ENCODE measurements around the gene STRIP1. TPM values are rescaled to one million over a fixed set of nuclear protein-coding genes. Genes with fewer than 3 reads are reported as not detected.

STRIP1 gene
- total and polyA plus RNA-seq, 10 donors: 11.8 to 98.7 (median 59.3) TPM

GRCh38 chr1:109988349-109988914 is 46.0 kb upstream of the STRIP1 start:
- intact Hi-C loops (cut with DNase I; ENCODE audit: low total_unique reads): loop anchor here (10.0 kb wide), 2 partner anchors 344 to 444 kb away; partner anchors contain the start of gene GNAI3
- peaks cover 25 to 91% (median 65%) of the 10 kb centered on the region in 6 donors for H3K4me1 ChIP-seq
- H3K27ac ChIP-seq: no peak overlapping the region
- DNase-seq: no peak
- WGBS, 5 donors: 87 to 96% (median 94%) methylated on average over 3 of the region's 3 CpGs
- H3K9me3 ChIP-seq: no peaks in the 10 kb centered on the region
- H3K36me3 ChIP-seq: peaks cover 0 to 22% (median 0%) of the 10 kb centered on the region in 6 donors
- TF ChIP-seq POLR2A (IDR thresholded peaks at IDR 0.05): no peak
- no peak for TF ChIP-seq POLR2AphosphoS5 (IDR thresholded peaks at IDR 0.05)
- H3K4me3 ChIP-seq: no peak overlapping the region
- no peaks in the 10 kb centered on the region for H3K27me3 ChIP-seq (replicated peaks in 1 of 7)

- TF ChIP-seq POLR2A (IDR thresholded peaks at IDR 0.05) (no peak), CTCF (IDR thresholded peaks at IDR 0.05 in 8 of 11, conservative IDR thresholded peaks at IDR 0.05 in 3 of 11) (no peak), POLR2AphosphoS5 (IDR thresholded peaks at IDR 0.05) (no peak)
- intact Hi-C loops (cut with DNase I; ENCODE audit: low total_unique reads): loop anchor here (10.0 kb wide), 2 partner anchors 345 to 445 kb away; partner anchors contain the start of gene GNAI3
- no peaks in the 10 kb centered on the region for H3K27me3 ChIP-seq (replicated peaks in 1 of 7)
- WGBS, 5 donors: 76 to 85% (median 80%) methylated on average over 9 of the region's 9 CpGs
- H3K9me3 ChIP-seq: no peaks in the 10 kb centered on the region
- H3K36me3 ChIP-seq: peaks cover 0 to 22% (median 0%) of the 10 kb centered on the region in 6 donors
- no peak overlapping the region for H3K4me3 ChIP-seq
- DNase-seq: no peak
- H3K4me1 ChIP-seq: peaks cover 21 to 92% (median 58%) of the 10 kb centered on the region in 6 donors
- peak overlapping the region in 1 of 8 donors; percentile 7 for H3K27ac ChIP-seq
Measured at GRCh38 chr1:109989506-109990301, 44.7 kb upstream of the STRIP1 start.

GRCh38 chr1:109990302-109990653 is 44.1 kb upstream of the STRIP1 start:
- intact Hi-C loops (cut with DNase I; ENCODE audit: low total_unique reads): no loop called here
- H3K9me3 ChIP-seq: no peaks in the 10 kb centered on the region
- TF ChIP-seq POLR2A (IDR thresholded peaks at IDR 0.05): no peak
- no peak for TF ChIP-seq POLR2AphosphoS5 (IDR thresholded peaks at IDR 0.05)
- TF ChIP-seq CTCF (IDR thresholded peaks at IDR 0.05 in 8 of 11, conservative IDR thresholded peaks at IDR 0.05 in 3 of 11): no peak
- WGBS, 5 donors: 78 to 91% (median 86%) methylated on average over 2 of the region's 2 CpGs
- H3K36me3 ChIP-seq: peaks cover 0 to 22% (median 0%) of the 10 kb centered on the region in 6 donors
- peak overlapping the region in 1 of 8 donors; percentile 7 for H3K27ac ChIP-seq
- DNase-seq: no peak
- no peaks in the 10 kb centered on the region for H3K27me3 ChIP-seq (replicated peaks in 1 of 7)
- peaks cover 21 to 95% (median 58%) of the 10 kb centered on the region in 6 donors for H3K4me1 ChIP-seq
- H3K4me3 ChIP-seq: no peak overlapping the region

- H3K27me3 ChIP-seq (replicated peaks in 1 of 7): no peaks in the 10 kb centered on the region
- WGBS, 5 donors: 78 to 94% (median 88%) methylated on average over 5 of the region's 5 CpGs
- H3K36me3 ChIP-seq: peaks cover 0 to 34% (median 2%) of the 10 kb centered on the region in 6 donors
- H3K4me1 ChIP-seq: peaks cover 11 to 95% (median 50%) of the 10 kb centered on the region in 6 donors
- no peaks in the 10 kb centered on the region for H3K9me3 ChIP-seq
- intact Hi-C loops (cut with DNase I; ENCODE audit: low total_unique reads): no loop called here
- H3K4me3 ChIP-seq: no peak overlapping the region
- no peak overlapping the region for H3K27ac ChIP-seq
- no peak for TF ChIP-seq CTCF (IDR thresholded peaks at IDR 0.05 in 8 of 11, conservative IDR thresholded peaks at IDR 0.05 in 3 of 11)
- no peak for TF ChIP-seq POLR2AphosphoS5 (IDR thresholded peaks at IDR 0.05)
- TF ChIP-seq POLR2A (IDR thresholded peaks at IDR 0.05): no peak
- no peak for DNase-seq
Measured at GRCh38 chr1:109991400-109991925, 43.0 kb upstream of the STRIP1 start.
